Measurements from ENCODE around the gene ISX.

- TF ChIP-seq CTCF (conservative IDR thresholded peaks at IDR 0.05; ENCODE audit: low read depth, low read length) (no peak), EZH2phosphoT487 (IDR thresholded peaks at IDR 0.05; ENCODE audit: borderline replicate concordance, low read length) (no peak)
Observed at GRCh38 chr22:35043934-35044319, 22.0 kb upstream of the ISX start.

Data from PC-3 (cell line).